Right lobe of liver (tissue), 6 donors: ENCODE results near the gene GARIN5B. TPM values are rescaled to one million over a fixed set of nuclear protein-coding genes. Genes with fewer than 3 reads are reported as not detected.

Source experiments
- ATAC-seq, 4 donors: fragments of 200-7000 bp; cut with Tn5 transposase; one replicate each; pipeline ENCODE4 v1.9.1; 2020; ENCODE audit warnings: mild to moderate bottlenecking in 4 of 4, moderate library complexity in 4 of 4
- DNase-seq, 3 donors: peaks; one replicate each; pipeline ENCODE4 v3.0.0-alpha.2; 2020
- H3K27ac ChIP-seq, 3 donors: fragments of 200-600 bp; one replicate each; pipeline ENCODE4 v1.8.0; 2022
- H3K27me3 ChIP-seq, 2 donors: fragments of 200-600 bp; one replicate each; pipeline ENCODE4 v1.8.0; 2022
- H3K36me3 ChIP-seq, 4 donors: fragments of 200-600 bp; sonication (generic) in 1 of 4; one replicate each; pipeline versions ENCODE4 v1.5.1 to v1.8.0; 2017 to 2022; ENCODE audit warnings: control low read depth in 1 of 4
- H3K4me1 ChIP-seq, 4 donors: fragments of 200-600 bp; sonication (generic) in 1 of 4; one replicate each; pipeline versions ENCODE4 v1.5.1 to v1.8.0; 2017 to 2022; ENCODE audit warnings: control low read depth in 1 of 4
- H3K4me3 ChIP-seq, 3 donors: fragments of 200-600 bp; one replicate each; pipeline ENCODE4 v1.8.0; 2022
- H3K9me3 ChIP-seq, 4 donors: fragments of 200-600 bp; sonication (generic) in 1 of 4; one replicate each; pipeline versions ENCODE4 v1.5.1 to v1.8.0; 2017 to 2022; ENCODE audit warnings: control low read depth in 1 of 4
- POLR2A ChIP-seq: fragments of 450-650 bp; IDR thresholded peaks from one replicate; pipeline ENCODE4 v1.6.1; 2017; ENCODE audit warnings: antibody characterized with exemption, mild to moderate bottlenecking
- WGBS: methylation state at CpG from one replicate; pipeline ENCODE4 v1.1.6; 2018; ENCODE audit warnings: low coverage, low lambda C conversion rate; ENCODE audit not compliant: insufficient coverage; ENCODE audit errors: missing lambda C conversion rate; 5-methylcytosine and 5-hydroxymethylcytosine counted together
- intact Hi-C, 2 donors: fragments of 100-400 bp; cut with DNase I; formaldehyde crosslinking; loops; one replicate each; pipeline versions ENCODE4 v1.11.2 to v1.14.1; 2022
- total RNA-seq, 6 experiments: library from RNA; depleted of rRNA in 2 of 6; stranded (reverse); fragments of >200 nt in 2 of 6; fragmentation: NEBNext Ultra II Directional in 3 of 6; extraction: Animal tissue kit (Norgen Biotek cat#: 25700) in 3 of 6; gene quantifications; one replicate each; pipeline versions ENCODE4 v1.1.0 to v1.2.4, GENCODE V29; 2016 to 2023
- TF ChIP-seq, protein P1 (sequence below), 4 donors: fragments of 200-600 bp in 3 of 4; fragments of 450-650 bp in 1 of 4; IDR thresholded peaks; one replicate each; pipeline versions ENCODE4 v1.5.1 to v1.8.0; 2016 to 2022; ENCODE audit warnings: antibody characterized with exemption in 4 of 4, mild to moderate bottlenecking in 2 of 4
- donor health status: DM: no; HTN: yes; CAD: no.
- donor health status: DM: no; HTN: no; CAD: no.
- donor health status: DM: no; HTN: no; CAD: no.
- donor health status: DM: no; HTN: yes; CAD: no.
- donor health status: DM: no; HTN: yes; CAD: no.

GARIN5B gene
- total RNA-seq, 6 experiments from 2014 or later = not detected

DNA sequence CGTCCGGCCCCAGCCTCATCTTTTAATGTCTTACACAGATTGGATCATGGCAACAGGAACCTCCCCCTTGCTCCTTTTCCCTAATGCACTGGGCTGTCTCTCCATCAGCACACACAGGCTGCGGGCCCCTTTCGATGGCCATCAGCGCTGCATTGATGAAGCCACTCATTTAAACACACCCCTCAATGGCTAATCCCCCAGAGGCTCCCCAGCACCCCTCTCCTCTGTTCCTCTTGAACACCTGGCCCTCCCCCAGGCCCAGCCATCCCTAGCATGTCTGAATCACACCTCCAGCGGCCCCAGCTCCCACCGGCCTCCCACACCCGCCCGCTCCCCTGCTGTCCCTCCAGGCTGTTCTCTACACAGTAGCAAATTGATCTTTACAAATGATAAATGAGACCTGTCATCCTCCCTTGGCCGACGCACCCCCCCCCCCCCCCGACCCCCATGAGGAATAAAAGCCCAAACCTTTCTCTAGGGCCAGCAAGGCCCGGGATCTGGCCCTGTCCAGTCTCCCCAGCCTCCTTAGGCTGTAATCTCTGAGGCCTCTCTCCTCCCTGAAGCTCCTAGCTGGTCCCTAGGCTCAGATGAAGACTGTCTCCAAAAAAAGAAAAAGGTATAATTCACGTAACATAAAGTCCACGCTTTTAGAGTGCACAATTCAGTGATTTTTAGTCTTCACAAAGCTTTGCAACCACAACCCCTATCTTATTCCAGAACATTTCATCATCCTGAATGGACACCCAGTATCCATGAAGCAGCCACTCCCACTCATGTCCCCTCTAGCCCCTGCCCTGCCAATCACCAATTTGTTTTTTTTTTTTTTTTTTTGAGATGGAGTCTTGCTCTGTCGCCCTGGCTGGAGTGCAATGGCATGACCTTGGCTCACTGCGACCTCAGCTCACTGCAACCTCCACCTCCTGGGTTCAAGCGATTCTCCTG is 30.0 kb upstream of the GARIN5B start:
- ATAC-seq = no peak
- Histone ChIP-seq H3K27ac (no peak overlapping the region), H3K27me3 (no peaks in the 10 kb centered on the region), H3K36me3 (peaks cover 0 to 13% (median 4%) of the 10 kb centered on the region in 4 donors), H3K9me3 (no peaks in the 10 kb centered on the region), H3K4me1 (peaks cover 0 to 5% (median under 1%) of the 10 kb centered on the region in 4 donors), H3K4me3 (no peak overlapping the region)
- 85% methylated on average over 16 of the region's 18 CpGs for WGBS
- intact Hi-C loops = no loop called here
- TF ChIP-seq, protein P1, sequence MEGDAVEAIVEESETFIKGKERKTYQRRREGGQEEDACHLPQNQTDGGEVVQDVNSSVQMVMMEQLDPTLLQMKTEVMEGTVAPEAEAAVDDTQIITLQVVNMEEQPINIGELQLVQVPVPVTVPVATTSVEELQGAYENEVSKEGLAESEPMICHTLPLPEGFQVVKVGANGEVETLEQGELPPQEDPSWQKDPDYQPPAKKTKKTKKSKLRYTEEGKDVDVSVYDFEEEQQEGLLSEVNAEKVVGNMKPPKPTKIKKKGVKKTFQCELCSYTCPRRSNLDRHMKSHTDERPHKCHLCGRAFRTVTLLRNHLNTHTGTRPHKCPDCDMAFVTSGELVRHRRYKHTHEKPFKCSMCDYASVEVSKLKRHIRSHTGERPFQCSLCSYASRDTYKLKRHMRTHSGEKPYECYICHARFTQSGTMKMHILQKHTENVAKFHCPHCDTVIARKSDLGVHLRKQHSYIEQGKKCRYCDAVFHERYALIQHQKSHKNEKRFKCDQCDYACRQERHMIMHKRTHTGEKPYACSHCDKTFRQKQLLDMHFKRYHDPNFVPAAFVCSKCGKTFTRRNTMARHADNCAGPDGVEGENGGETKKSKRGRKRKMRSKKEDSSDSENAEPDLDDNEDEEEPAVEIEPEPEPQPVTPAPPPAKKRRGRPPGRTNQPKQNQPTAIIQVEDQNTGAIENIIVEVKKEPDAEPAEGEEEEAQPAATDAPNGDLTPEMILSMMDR (IDR thresholded peaks at IDR 0.05) = no peak
- no peak for TF ChIP-seq POLR2A
- no peak for DNase-seq

DNA sequence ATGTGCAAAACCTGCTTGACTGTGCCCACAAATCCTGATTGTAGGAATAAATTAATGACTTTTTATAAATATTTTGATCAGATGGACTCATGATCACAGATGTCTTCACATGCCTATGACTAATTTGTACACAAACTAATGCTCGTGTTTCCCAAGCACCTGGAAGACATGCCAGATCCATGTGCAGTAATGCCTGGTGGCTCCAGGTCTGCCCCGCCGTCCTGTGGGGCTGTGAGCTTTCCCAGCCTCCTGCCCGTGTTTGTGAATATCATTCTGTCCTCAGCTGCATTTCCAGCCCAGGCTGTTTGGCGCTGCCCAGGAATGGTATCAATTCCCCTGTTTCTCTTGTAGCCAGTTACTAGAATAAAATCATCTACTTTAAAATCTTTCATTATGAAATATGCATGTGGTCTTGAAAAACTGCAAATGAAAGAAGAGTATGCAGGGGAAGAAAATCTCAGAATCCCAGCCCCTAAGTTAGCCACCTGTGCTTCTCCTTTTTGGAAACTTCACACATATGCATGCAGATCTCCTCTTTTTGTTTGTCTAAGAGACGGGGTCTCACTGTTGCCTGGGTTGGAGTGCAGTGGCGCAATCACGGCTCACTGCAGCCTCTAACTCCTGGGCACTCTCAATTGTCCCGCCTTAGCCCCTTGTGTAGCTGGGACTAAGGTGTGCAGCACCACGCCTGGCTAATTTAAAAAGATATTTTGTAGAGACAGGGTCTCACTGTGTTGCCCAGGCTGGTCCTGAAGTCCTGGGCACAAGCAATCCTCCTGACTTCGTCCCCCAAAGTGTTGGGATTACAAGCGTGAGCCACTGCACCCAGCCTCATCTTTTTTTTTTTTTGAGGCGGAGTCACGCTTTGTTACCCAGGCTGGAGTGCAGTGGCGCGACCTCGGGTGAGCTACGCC is 28.9 kb upstream of the GARIN5B start:
- peaks cover 0 to 15% (median 7%) of the 10 kb centered on the region in 4 donors for H3K4me1 ChIP-seq
- H3K27ac ChIP-seq = no peak overlapping the region
- peak in 1 of 4 donors; percentile 23 for ATAC-seq
- H3K27me3 ChIP-seq = no peaks in the 10 kb centered on the region
- intact Hi-C loops = no loop called here
- TF ChIP-seq, protein P1 (IDR thresholded peaks at IDR 0.05) = no peak
- TF ChIP-seq POLR2A = no peak
- no peak overlapping the region for H3K4me3 ChIP-seq
- WGBS = 78% methylated on average over 13 of the region's 18 CpGs
- DNase-seq = no peak
- H3K9me3 ChIP-seq = no peaks in the 10 kb centered on the region
- peaks cover 0 to 24% (median 11%) of the 10 kb centered on the region in 4 donors for H3K36me3 ChIP-seq

DNA sequence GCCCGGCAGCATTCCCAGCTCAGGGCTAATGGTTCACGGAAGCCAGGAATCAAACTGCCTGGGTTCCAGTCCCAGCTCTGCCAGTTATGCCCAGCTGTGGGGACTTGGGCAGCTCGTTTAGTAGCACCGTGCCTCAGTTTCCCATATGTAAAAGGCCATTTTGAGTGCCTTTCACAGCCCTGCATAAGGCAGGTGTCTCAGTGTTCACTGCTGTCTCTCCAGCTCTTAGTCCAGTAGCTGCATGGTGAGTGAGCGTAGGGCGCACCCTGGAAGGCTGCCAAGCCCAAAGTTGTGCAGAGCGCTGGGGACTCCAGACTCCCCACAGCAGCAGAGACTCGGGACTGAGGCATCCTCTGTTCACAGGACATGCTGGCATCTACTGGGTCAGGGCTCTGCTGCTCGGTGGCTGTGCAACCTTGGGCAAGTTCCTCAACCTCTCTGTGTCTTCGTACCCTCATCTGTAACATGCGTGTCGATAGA is 28.2 kb upstream of the GARIN5B start:
- Histone ChIP-seq H3K27ac (no peak overlapping the region), H3K36me3 (peaks cover 0 to 28% (median 11%) of the 10 kb centered on the region in 4 donors), H3K4me1 (peaks cover 0 to 22% (median 9%) of the 10 kb centered on the region in 4 donors), H3K9me3 (no peaks in the 10 kb centered on the region), H3K27me3 (no peaks in the 10 kb centered on the region), H3K4me3 (no peak overlapping the region)
- no peak for DNase-seq
- TF ChIP-seq, protein P1 (IDR thresholded peaks at IDR 0.05) = no peak
- TF ChIP-seq POLR2A = no peak
- peak in 1 of 4 donors; percentile 5 for ATAC-seq
- intact Hi-C loops = no loop called here
- 69% methylated on average over 5 of the region's 12 CpGs for WGBS

DNA sequence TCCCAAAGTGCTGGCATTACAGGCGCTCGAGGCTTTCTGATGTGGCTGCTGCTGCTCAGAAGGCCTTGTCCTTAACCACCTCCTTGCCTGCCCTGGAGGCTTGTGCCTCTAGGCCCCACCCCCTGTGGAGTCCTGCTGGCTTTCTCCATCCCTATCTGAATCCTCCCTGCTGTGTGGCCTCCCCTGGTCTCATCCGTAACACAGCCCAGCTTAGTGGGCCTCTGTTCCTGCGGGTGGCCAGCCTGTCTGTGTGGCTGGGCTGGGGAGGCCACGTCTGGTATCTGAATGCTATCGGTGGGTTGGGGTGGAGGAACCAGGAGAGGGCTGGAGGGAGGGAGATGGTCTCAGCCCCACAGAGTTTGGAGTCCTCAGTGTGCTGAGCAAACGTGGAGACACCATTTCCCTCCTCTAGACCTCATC is 27.4 kb upstream of the GARIN5B start:
- H3K4me1 ChIP-seq = peaks cover 0 to 22% (median 9%) of the 10 kb centered on the region in 4 donors
- no peaks in the 10 kb centered on the region for H3K9me3 ChIP-seq
- H3K4me3 ChIP-seq = no peak overlapping the region
- WGBS = 82% methylated on average over 5 of the region's 7 CpGs
- no peak overlapping the region for H3K27ac ChIP-seq
- TF ChIP-seq POLR2A = no peak
- TF ChIP-seq, protein P1 (IDR thresholded peaks at IDR 0.05) = no peak
- ATAC-seq = no peak
- peaks cover 0 to 28% (median 11%) of the 10 kb centered on the region in 4 donors for H3K36me3 ChIP-seq
- intact Hi-C loops = no loop called here
- no peaks in the 10 kb centered on the region for H3K27me3 ChIP-seq
- no peak for DNase-seq
